Neuronal stem cell (in vitro differentiated cells): Measurements from ENCODE around the gene RAPGEF2.

Experiments
- DNase-seq: peaks from one replicate; pipeline ENCODE4 v3.0.0-alpha.2; 2013; ENCODE audit warnings: low spot score
- H2AFZ ChIP-seq: one replicate; pipeline ENCODE4 v1.6.1; 2013; ENCODE audit warnings: mild to moderate bottlenecking, low read length, inconsistent platforms
- H2AK5ac ChIP-seq: 2 replicates; pipeline ENCODE4 v1.6.1; 2013; ENCODE audit warnings: low read depth, mild to moderate bottlenecking, inconsistent platforms, low read length, moderate library complexity, mixed read lengths
- H2BK120ac ChIP-seq: 2 replicates; pipeline ENCODE4 v1.6.1; 2013; ENCODE audit warnings: low read depth, mild to moderate bottlenecking, inconsistent platforms, low read length, moderate library complexity, mixed read lengths
- H2BK12ac ChIP-seq: one replicate; pipeline ENCODE4 v1.6.1; 2013; ENCODE audit warnings: low read length, inconsistent platforms
- H2BK15ac ChIP-seq: 2 replicates; pipeline ENCODE4 v1.6.1; 2013; ENCODE audit warnings: mild to moderate bottlenecking, low read length, inconsistent platforms, mixed read lengths
- H2BK5ac ChIP-seq: one replicate; pipeline ENCODE4 v1.6.1; 2013; ENCODE audit warnings: inconsistent platforms, mild to moderate bottlenecking, low read length, moderate library complexity
- H3K14ac ChIP-seq: one replicate; pipeline ENCODE4 v1.6.1; 2013; ENCODE audit warnings: low read length, inconsistent platforms
- H3K18ac ChIP-seq: 2 replicates; pipeline ENCODE4 v1.6.1; 2013; ENCODE audit warnings: low read length, inconsistent platforms
- H3K23ac ChIP-seq: 2 replicates; pipeline ENCODE4 v1.6.1; 2013; ENCODE audit warnings: low read depth, mild to moderate bottlenecking, mixed read lengths, low read length, inconsistent platforms; ENCODE audit not compliant: poor library complexity
- H3K27ac ChIP-seq: replicated peaks from 3 replicates; pipeline ENCODE4 v1.5.1; 2013; ENCODE audit warnings: low read length, inconsistent platforms
- H3K27me3 ChIP-seq, 3 experiments: 2 replicates each; pipeline ENCODE4 v1.6.1; 2013; ENCODE audit warnings: low read length in 3 of 3, mild to moderate bottlenecking in 2 of 3, inconsistent platforms in 1 of 3, low read depth in 1 of 3, mixed read lengths in 1 of 3, moderate library complexity in 1 of 3; ENCODE audit not compliant: control insufficient read depth in 3 of 3, insufficient read depth in 3 of 3
- H3K36me3 ChIP-seq, 2 donors: replicated peaks in 1 of 2; 2 replicates each; pipeline ENCODE4 v1.6.1; 2013; ENCODE audit warnings: low read length in 2 of 2; ENCODE audit not compliant: control insufficient read depth in 2 of 2, insufficient read depth in 2 of 2
- H3K4ac ChIP-seq: 2 replicates; pipeline ENCODE4 v1.6.1; 2013; ENCODE audit warnings: inconsistent platforms, mild to moderate bottlenecking, low read length, moderate library complexity
- H3K4me1 ChIP-seq, 2 donors: 1 replicate in 1 of 2; 2 replicates in 1 of 2; pipeline ENCODE4 v1.6.1; 2013; ENCODE audit warnings: low read length in 2 of 2, low read depth in 1 of 2; ENCODE audit not compliant: control insufficient read depth in 2 of 2, insufficient read depth in 1 of 2
- H3K4me2 ChIP-seq: one replicate; pipeline ENCODE4 v1.6.1; 2013; ENCODE audit warnings: mild to moderate bottlenecking, low read length, inconsistent platforms; ENCODE audit not compliant: insufficient read depth, poor library complexity, severe bottlenecking
- H3K4me3 ChIP-seq, 2 donors: 2 replicates each; pipeline ENCODE4 v1.5.1; 2013; ENCODE audit warnings: low read length in 2 of 2, mild to moderate bottlenecking in 2 of 2, inconsistent platforms in 1 of 2, moderate library complexity in 1 of 2
- H3K79me1 ChIP-seq: one replicate; pipeline ENCODE4 v1.6.1; 2013; ENCODE audit warnings: low read depth, mild to moderate bottlenecking, inconsistent platforms, low read length, moderate library complexity
- H3K9ac ChIP-seq: one replicate; pipeline ENCODE4 v1.6.1; 2013; ENCODE audit warnings: mild to moderate bottlenecking, low read depth, low read length, inconsistent platforms; ENCODE audit not compliant: poor library complexity
- H3K9me3 ChIP-seq, 2 donors: replicated peaks in 1 of 2; 2 replicates each; pipeline versions ENCODE3 to v1.6.1; 2013; ENCODE audit warnings: low read length in 2 of 2, mild to moderate bottlenecking in 2 of 2, inconsistent platforms in 1 of 2, low read depth in 1 of 2, mixed read lengths in 1 of 2, moderate library complexity in 1 of 2; ENCODE audit not compliant: control insufficient read depth in 2 of 2, insufficient read depth in 1 of 2
- H4K8ac ChIP-seq: one replicate; pipeline ENCODE4 v1.6.1; 2013; ENCODE audit warnings: low read depth, mild to moderate bottlenecking, inconsistent platforms, low read length, moderate library complexity
- H4K91ac ChIP-seq: one replicate; pipeline ENCODE4 v1.6.1; 2013; ENCODE audit warnings: low read length, low read depth, mild to moderate bottlenecking, inconsistent platforms; ENCODE audit not compliant: poor library complexity
- WGBS, 2 donors: extraction: QIAGEN DNeasy Blood & Tissue Kit; methylation state at CpG; one replicate each; pipeline ENCODE4 v1.1.7; 2013; ENCODE audit warnings: missing lambda C conversion rate in 2 of 2, mixed read lengths in 1 of 2; ENCODE audit not compliant: insufficient read length in 2 of 2, insufficient replicate concordance in 1 of 2; ENCODE audit errors: extremely low coverage in 2 of 2; 5-methylcytosine and 5-hydroxymethylcytosine counted together

Gene RAPGEF2

DNA sequence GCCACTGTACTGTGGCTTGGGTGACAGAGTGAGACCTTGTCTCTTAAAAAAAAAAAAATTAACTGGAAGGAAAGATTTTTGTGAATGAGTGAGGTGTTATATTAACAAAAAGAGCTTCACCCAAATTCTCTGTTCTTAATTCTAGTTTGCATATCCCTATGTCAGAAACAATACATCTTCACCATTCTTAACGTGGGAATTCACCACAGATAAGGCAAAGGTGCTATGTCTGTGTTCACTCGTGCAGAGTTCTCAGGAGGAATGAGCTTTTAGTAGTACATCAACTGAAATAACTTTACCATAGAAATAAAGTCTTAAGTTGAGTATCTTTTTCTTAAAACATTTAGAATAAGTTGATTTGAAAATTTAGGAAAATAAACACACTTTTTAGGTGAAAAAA lies 135.1 kb downstream of the RAPGEF2 start:
- no peak overlapping the region for H4K8ac ChIP-seq
- H3K4me3 ChIP-seq = no peak overlapping the region
- WGBS, 2 donors = no CpG with 5 or more reads among the region's 2 CpGs
- H3K79me1 ChIP-seq = peaks cover 1% of the 10 kb centered on the region
- no peak overlapping the region for H4K91ac ChIP-seq
- no peak overlapping the region for H3K9ac ChIP-seq
- H2BK12ac ChIP-seq = no peak overlapping the region
- peaks cover 0 to 7% of the 10 kb centered on the region in 2 donors for H3K9me3 ChIP-seq
- H3K27me3 ChIP-seq = no peaks in the 10 kb centered on the region
- peaks cover 0 to 2% of the 10 kb centered on the region in 2 donors for H3K4me1 ChIP-seq
- H3K14ac ChIP-seq = no peak overlapping the region
- H3K23ac ChIP-seq = no peak overlapping the region
- H3K4ac ChIP-seq = no peak overlapping the region
- no peak overlapping the region for H2AFZ ChIP-seq
- H3K36me3 ChIP-seq = peaks cover 0 to 12% of the 10 kb centered on the region in 2 donors
- no peak overlapping the region for H3K4me2 ChIP-seq
- no peak overlapping the region for H2BK120ac ChIP-seq
- no peak overlapping the region for H2BK5ac ChIP-seq
- DNase-seq = no peak
- no peak overlapping the region for H2BK15ac ChIP-seq
- H3K27ac ChIP-seq = no peak overlapping the region
- H2AK5ac ChIP-seq = no peak overlapping the region
- H3K18ac ChIP-seq = no peak overlapping the region

DNA sequence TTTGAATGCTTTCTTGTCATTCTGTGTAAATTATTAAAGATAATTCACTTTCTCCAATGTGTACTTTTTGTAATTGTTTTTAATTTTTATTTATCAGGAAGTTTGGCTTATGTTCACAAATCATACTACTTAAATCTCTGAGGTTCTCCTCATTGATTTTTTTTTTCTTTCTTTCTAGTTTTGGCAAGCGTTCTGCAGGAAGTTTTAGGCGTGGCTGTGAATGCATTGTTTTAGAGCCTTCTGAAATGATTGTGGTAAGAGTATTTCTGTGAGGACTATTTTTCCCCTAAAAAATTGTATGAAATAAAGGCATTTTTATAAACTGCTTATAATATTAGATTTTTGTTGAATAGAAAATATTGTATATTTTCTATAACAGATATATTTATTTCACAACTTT lies 135.8 kb downstream of the RAPGEF2 start:
- Histone ChIP-seq H3K27ac (no peak overlapping the region), H2AK5ac (no peak overlapping the region), H2AFZ (no peak overlapping the region), H3K23ac (no peak overlapping the region), H3K4me3 (no peak overlapping the region), H4K91ac (no peak overlapping the region), H3K36me3 (peaks cover 0 to 15% of the 10 kb centered on the region in 2 donors), H4K8ac (no peak overlapping the region), H3K27me3 (no peaks in the 10 kb centered on the region), H2BK15ac (no peak overlapping the region), H3K14ac (no peak overlapping the region), H3K9ac (no peak overlapping the region), H2BK5ac (no peak overlapping the region), H2BK120ac (no peak overlapping the region), H3K4ac (no peak overlapping the region), H3K18ac (no peak overlapping the region), H3K79me1 (no peaks in the 10 kb centered on the region), H3K4me2 (no peak overlapping the region), H3K9me3 (peaks cover 0 to 2% of the 10 kb centered on the region in 2 donors), H2BK12ac (no peak overlapping the region), H3K4me1 (peaks cover 0 to 2% of the 10 kb centered on the region in 2 donors)
- DNase-seq = no peak
- WGBS, 2 donors = no CpG with 5 or more reads among the region's 2 CpGs

DNA sequence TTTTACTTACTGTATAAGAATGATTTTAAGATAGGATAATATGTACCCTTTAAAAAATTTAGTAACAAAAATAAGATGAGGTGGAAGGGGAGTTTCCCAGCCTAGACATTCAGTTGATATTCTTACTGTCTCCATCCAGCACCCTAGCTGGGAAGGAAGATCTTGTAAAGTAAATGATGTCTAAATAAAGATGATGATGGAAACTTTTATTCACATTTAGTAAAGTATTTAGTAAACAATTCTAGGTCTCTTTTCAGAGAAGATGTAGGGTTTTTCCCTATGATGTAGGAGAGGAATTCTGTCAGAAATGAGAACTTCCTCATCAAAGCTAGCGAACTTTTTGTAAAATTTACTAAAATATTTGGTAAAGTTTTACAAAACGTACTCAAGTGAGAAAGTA lies 136.8 kb downstream of the RAPGEF2 start:
- H3K27me3 ChIP-seq = no peaks in the 10 kb centered on the region

DNA sequence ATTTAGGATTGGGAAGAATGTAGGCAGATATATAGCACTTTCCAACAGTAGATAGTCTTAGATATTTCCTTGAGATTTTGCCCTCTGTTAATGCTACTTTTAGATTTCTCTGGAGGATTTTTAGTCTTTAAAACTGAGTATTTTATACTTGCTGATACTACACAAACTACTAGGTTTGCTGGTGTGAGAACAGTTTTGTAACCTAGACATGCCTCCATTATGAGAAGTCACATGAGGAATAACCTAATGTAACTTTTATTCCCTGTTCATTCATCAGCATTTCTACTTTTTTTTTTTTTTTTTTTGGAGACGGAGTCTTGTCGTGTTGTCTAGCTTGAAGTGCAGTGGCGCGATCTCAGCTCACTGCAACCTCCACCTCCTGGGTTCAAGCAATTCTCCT lies 137.2 kb downstream of the RAPGEF2 start:
- peaks cover 0 to 18% of the 10 kb centered on the region in 2 donors for H3K36me3 ChIP-seq
- no peak overlapping the region for H2BK120ac ChIP-seq
- no peak for DNase-seq
- no peak overlapping the region for H3K4me2 ChIP-seq
- H3K9me3 ChIP-seq = peaks cover 0 to 2% of the 10 kb centered on the region in 2 donors
- H3K79me1 ChIP-seq = no peaks in the 10 kb centered on the region
- no peak overlapping the region for H3K14ac ChIP-seq
- H2AFZ ChIP-seq = no peak overlapping the region
- no peak overlapping the region for H2AK5ac ChIP-seq
- H3K4me1 ChIP-seq = peaks cover 0 to 2% of the 10 kb centered on the region in 2 donors
- no peaks in the 10 kb centered on the region for H3K27me3 ChIP-seq
- no peak overlapping the region for H3K4me3 ChIP-seq
- no peak overlapping the region for H2BK12ac ChIP-seq
- no peak overlapping the region for H3K4ac ChIP-seq
- no peak overlapping the region for H2BK5ac ChIP-seq
- H3K23ac ChIP-seq = no peak overlapping the region
- no peak overlapping the region for H3K18ac ChIP-seq
- no peak overlapping the region for H3K9ac ChIP-seq
- no CpG with 5 or more reads among the region's 4 CpGs for WGBS, 2 donors
- H3K27ac ChIP-seq = no peak overlapping the region
- H4K8ac ChIP-seq = no peak overlapping the region
- no peak overlapping the region for H2BK15ac ChIP-seq
- H4K91ac ChIP-seq = no peak overlapping the region

More for the DNA sequence above, 136.8 kb downstream of the RAPGEF2 start:
- Histone ChIP-seq H3K9ac (no peak overlapping the region), H2BK5ac (no peak overlapping the region), H2BK12ac (no peak overlapping the region), H3K23ac (no peak overlapping the region), H3K4ac (no peak overlapping the region), H3K27ac (no peak overlapping the region), H3K9me3 (peaks cover 0 to 2% of the 10 kb centered on the region in 2 donors), H4K8ac (no peak overlapping the region), H2AFZ (no peak overlapping the region), H3K14ac (no peak overlapping the region), H3K4me2 (no peak overlapping the region), H4K91ac (no peak overlapping the region), H2BK120ac (no peak overlapping the region), H2AK5ac (no peak overlapping the region), H3K4me1 (peaks cover 0 to 2% of the 10 kb centered on the region in 2 donors), H3K36me3 (peaks cover 0 to 18% of the 10 kb centered on the region in 2 donors), H2BK15ac (no peak overlapping the region), H3K18ac (no peak overlapping the region), H3K4me3 (no peak overlapping the region), H3K79me1 (no peaks in the 10 kb centered on the region)
- no CpG with 5 or more reads among the region's 2 CpGs for WGBS, 2 donors
- DNase-seq = no peak
